Neural cell (in vitro differentiated cells): ENCODE measurements around the gene TAF1C. TPM values are rescaled to one million over a fixed set of nuclear protein-coding genes. Genes with fewer than 3 reads are reported as not detected.

Experiments used
- H2AFZ ChIP-seq: fragments of 200-600, 300-800 bp; sonication (generic), shearing (Covaris generic); 2 replicates; pipeline ENCODE4 v1.6.0; 2014; ENCODE audit warnings: low read depth, mild to moderate bottlenecking, antibody characterized with exemption, low read length, moderate library complexity
- H3F3A ChIP-seq: fragments of 200-600 bp; shearing (Covaris generic); 2 replicates; pipeline ENCODE4 v1.6.1; 2016; ENCODE audit warnings: mild to moderate bottlenecking, moderate library complexity, mixed read lengths, antibody characterized with exemption, low read length; ENCODE audit not compliant: insufficient read depth, poor library complexity, severe bottlenecking
- H3K27ac ChIP-seq: fragments of 200-600, 300-800 bp; sonication (generic), shearing (Covaris generic); 2 replicates; pipeline ENCODE4 v1.5.1; 2014; ENCODE audit warnings: mild to moderate bottlenecking, low read length, moderate library complexity
- H3K27me3 ChIP-seq: fragments of 300-800, 200-600 bp; sonication (generic), shearing (Covaris generic); 2 replicates; pipeline ENCODE4 v1.6.0; 2014; ENCODE audit warnings: mild to moderate bottlenecking, low read depth, low read length, moderate library complexity; ENCODE audit not compliant: insufficient read depth
- H3K36me3 ChIP-seq: fragments of 300-800, 200-600 bp; sonication (generic), shearing (Covaris generic); 2 replicates; pipeline ENCODE4 v1.5.1; 2014; ENCODE audit warnings: mild to moderate bottlenecking, antibody characterized with exemption, low read length, moderate library complexity; ENCODE audit not compliant: insufficient read depth
- H3K4me2 ChIP-seq: fragments of 300-800, 200-600 bp; sonication (generic), shearing (Covaris generic); 2 replicates; pipeline ENCODE4 v1.6.0; 2014; ENCODE audit warnings: mild to moderate bottlenecking, low read length
- H3K4me3 ChIP-seq: fragments of 300-800, 200-600 bp; sonication (generic), shearing (Covaris generic); 2 replicates; pipeline ENCODE4 v1.5.1; 2014; ENCODE audit warnings: mild to moderate bottlenecking, low read length, moderate library complexity
- H3K79me2 ChIP-seq: fragments of 200-600 bp; shearing (Covaris generic); replicated peaks from 2 replicates; pipeline ENCODE4 v1.6.0; 2014; ENCODE audit warnings: mild to moderate bottlenecking, low read length, moderate library complexity; ENCODE audit not compliant: insufficient read depth
- H3K9ac ChIP-seq: fragments of 300-800, 200-600 bp; sonication (generic), shearing (Covaris generic); 2 replicates; pipeline ENCODE4 v1.6.1; 2016; ENCODE audit warnings: mild to moderate bottlenecking, low read length, mixed read lengths
- H3K9me2 ChIP-seq: fragments of 200-600 bp; shearing (Covaris generic); 2 replicates; pipeline ENCODE4 v1.6.1; 2016; ENCODE audit warnings: mild to moderate bottlenecking, low read length, mixed read lengths; ENCODE audit not compliant: insufficient read depth
- H3K9me3 ChIP-seq: fragments of 200-600, 300-800 bp; sonication (generic), shearing (Covaris generic); 2 replicates; pipeline ENCODE4 v1.6.1; 2016; ENCODE audit warnings: mild to moderate bottlenecking, mixed run types, low read length, moderate library complexity, mixed read lengths
- H4K20me1 ChIP-seq: fragments of 200-600 bp; shearing (Covaris generic); 2 replicates; pipeline ENCODE4 v1.6.1; 2016; ENCODE audit warnings: mild to moderate bottlenecking, mixed run types; ENCODE audit not compliant: insufficient read depth
- EP300 ChIP-seq: fragments of 450-650 bp; conservative IDR thresholded peaks from 2 replicates; pipeline ENCODE4 v1.6.1; 2014; ENCODE audit warnings: antibody characterized with exemption, mild to moderate bottlenecking, moderate library complexity; ENCODE audit not compliant: poor library complexity, severe bottlenecking
- EZH2 ChIP-seq: fragments of 200-600, 300-800 bp; shearing (Covaris generic), sonication (generic); IDR thresholded peaks from 2 replicates; pipeline ENCODE4 v1.6.1; 2014; ENCODE audit warnings: antibody characterized with exemption, low read length, borderline replicate concordance, mild to moderate bottlenecking; ENCODE audit not compliant: insufficient read depth, poor library complexity, severe bottlenecking
- MXI1 ChIP-seq: fragments of 450-650 bp; conservative IDR thresholded peaks from 2 replicates; pipeline ENCODE4 v1.6.1; 2014; ENCODE audit warnings: antibody characterized with exemption, mild to moderate bottlenecking; ENCODE audit not compliant: poor library complexity, severe bottlenecking
- POLR2AphosphoS5 ChIP-seq: IDR thresholded peaks from 2 replicates; pipeline ENCODE4 v1.6.1; 2012
- RAD21 ChIP-seq: fragments of 450-650 bp; conservative IDR thresholded peaks from 2 replicates; pipeline ENCODE4 v1.6.1; 2014; ENCODE audit warnings: antibody characterized with exemption, mild to moderate bottlenecking, moderate library complexity
- SMC3 ChIP-seq: fragments of 450-650 bp; conservative IDR thresholded peaks from 2 replicates; pipeline ENCODE4 v1.6.1; 2014; ENCODE audit warnings: antibody characterized with exemption, mild to moderate bottlenecking, moderate library complexity; ENCODE audit not compliant: poor library complexity
- TAF1 ChIP-seq: IDR thresholded peaks from 2 replicates; pipeline ENCODE4 v1.6.1; 2012; ENCODE audit warnings: low read depth
- polyA plus RNA-seq: library from polyadenylated mRNA; depleted of rRNA; stranded (reverse); fragments of >200 nt; gene quantifications from 2 replicates; pipeline ENCODE4 v1.2.3, GENCODE V29; 2014
- TF ChIP-seq, protein P1 (sequence below): fragments of 450-650 bp; IDR thresholded peaks from 2 replicates; pipeline ENCODE4 v1.5.1; 2014; ENCODE audit warnings: antibody characterized with exemption, mild to moderate bottlenecking, moderate library complexity; ENCODE audit not compliant: poor library complexity, severe bottlenecking
- TF ChIP-seq, protein P2 (sequence below): IDR thresholded peaks from 2 replicates; pipeline ENCODE4 v1.6.1; 2012; ENCODE audit warnings: borderline replicate concordance

TAF1C gene
- polyA plus RNA-seq, 1 donor from 2014 or later: 25.5 TPM

GRCh38 chr16:84234321-84235241 is 47.7 kb upstream of the TAF1C start:
- Histone ChIP-seq H3K79me2 (no peaks in the 10 kb centered on the region), H4K20me1 (no peaks in the 10 kb centered on the region), H3K27ac (no peak overlapping the region), H3K9me3 (no peaks in the 10 kb centered on the region), H3F3A (no peaks in the 10 kb centered on the region), H2AFZ (no peak overlapping the region), H3K4me2 (no peak overlapping the region), H3K36me3 (no peaks in the 10 kb centered on the region), H3K9me2 (no peaks in the 10 kb centered on the region), H3K4me3 (no peak overlapping the region), H3K9ac (no peak overlapping the region), H3K27me3 (no peaks in the 10 kb centered on the region)
- no peak for TF ChIP-seq MXI1
- no peak for TF ChIP-seq SMC3
- no peak for TF ChIP-seq EZH2
- no peak for TF ChIP-seq TAF1
- TF ChIP-seq, protein P1, sequence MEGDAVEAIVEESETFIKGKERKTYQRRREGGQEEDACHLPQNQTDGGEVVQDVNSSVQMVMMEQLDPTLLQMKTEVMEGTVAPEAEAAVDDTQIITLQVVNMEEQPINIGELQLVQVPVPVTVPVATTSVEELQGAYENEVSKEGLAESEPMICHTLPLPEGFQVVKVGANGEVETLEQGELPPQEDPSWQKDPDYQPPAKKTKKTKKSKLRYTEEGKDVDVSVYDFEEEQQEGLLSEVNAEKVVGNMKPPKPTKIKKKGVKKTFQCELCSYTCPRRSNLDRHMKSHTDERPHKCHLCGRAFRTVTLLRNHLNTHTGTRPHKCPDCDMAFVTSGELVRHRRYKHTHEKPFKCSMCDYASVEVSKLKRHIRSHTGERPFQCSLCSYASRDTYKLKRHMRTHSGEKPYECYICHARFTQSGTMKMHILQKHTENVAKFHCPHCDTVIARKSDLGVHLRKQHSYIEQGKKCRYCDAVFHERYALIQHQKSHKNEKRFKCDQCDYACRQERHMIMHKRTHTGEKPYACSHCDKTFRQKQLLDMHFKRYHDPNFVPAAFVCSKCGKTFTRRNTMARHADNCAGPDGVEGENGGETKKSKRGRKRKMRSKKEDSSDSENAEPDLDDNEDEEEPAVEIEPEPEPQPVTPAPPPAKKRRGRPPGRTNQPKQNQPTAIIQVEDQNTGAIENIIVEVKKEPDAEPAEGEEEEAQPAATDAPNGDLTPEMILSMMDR: no peak
- no peak for TF ChIP-seq POLR2AphosphoS5
- no peak for TF ChIP-seq EP300

GRCh38 chr16:84233748-84234147 is 46.9 kb upstream of the TAF1C start:
- Histone ChIP-seq H3K27me3 (no peaks in the 10 kb centered on the region), H3K9me3 (no peaks in the 10 kb centered on the region), H3K4me2 (no peak overlapping the region), H3K4me3 (no peak overlapping the region), H2AFZ (no peak overlapping the region), H3K79me2 (no peaks in the 10 kb centered on the region), H3K9me2 (no peaks in the 10 kb centered on the region), H3K9ac (no peak overlapping the region), H4K20me1 (no peaks in the 10 kb centered on the region), H3F3A (no peaks in the 10 kb centered on the region), H3K36me3 (no peaks in the 10 kb centered on the region), H3K27ac (no peak overlapping the region)
- TF ChIP-seq EP300 (no peak), SMC3 (no peak), MXI1 (no peak), TAF1 (no peak), RAD21 (no peak), EZH2 (no peak), POLR2AphosphoS5 (no peak)
- TF ChIP-seq, protein P1: no peak
- TF ChIP-seq, protein P2, sequence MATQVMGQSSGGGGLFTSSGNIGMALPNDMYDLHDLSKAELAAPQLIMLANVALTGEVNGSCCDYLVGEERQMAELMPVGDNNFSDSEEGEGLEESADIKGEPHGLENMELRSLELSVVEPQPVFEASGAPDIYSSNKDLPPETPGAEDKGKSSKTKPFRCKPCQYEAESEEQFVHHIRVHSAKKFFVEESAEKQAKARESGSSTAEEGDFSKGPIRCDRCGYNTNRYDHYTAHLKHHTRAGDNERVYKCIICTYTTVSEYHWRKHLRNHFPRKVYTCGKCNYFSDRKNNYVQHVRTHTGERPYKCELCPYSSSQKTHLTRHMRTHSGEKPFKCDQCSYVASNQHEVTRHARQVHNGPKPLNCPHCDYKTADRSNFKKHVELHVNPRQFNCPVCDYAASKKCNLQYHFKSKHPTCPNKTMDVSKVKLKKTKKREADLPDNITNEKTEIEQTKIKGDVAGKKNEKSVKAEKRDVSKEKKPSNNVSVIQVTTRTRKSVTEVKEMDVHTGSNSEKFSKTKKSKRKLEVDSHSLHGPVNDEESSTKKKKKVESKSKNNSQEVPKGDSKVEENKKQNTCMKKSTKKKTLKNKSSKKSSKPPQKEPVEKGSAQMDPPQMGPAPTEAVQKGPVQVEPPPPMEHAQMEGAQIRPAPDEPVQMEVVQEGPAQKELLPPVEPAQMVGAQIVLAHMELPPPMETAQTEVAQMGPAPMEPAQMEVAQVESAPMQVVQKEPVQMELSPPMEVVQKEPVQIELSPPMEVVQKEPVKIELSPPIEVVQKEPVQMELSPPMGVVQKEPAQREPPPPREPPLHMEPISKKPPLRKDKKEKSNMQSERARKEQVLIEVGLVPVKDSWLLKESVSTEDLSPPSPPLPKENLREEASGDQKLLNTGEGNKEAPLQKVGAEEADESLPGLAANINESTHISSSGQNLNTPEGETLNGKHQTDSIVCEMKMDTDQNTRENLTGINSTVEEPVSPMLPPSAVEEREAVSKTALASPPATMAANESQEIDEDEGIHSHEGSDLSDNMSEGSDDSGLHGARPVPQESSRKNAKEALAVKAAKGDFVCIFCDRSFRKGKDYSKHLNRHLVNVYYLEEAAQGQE: no peak
